NOMO-1 treated with DMSO at 0.1 percent for 48 hours (cell line): ENCODE measurements around the gene CEP97.
A peak's percentile ranks its signal among the peaks of the same experiment; 100 is the strongest.

ENCODE experiments used
- DNase-seq: peaks from one replicate; lab custom pipeline; 2025; ENCODE audit not compliant: unreplicated experiment; lab: John Stamatoyannopoulos, UW

CEP97 gene

GRCh38 chr3:101811875-101812274 lies 87.5 kb downstream of the CEP97 start:
- DNase-seq, result no peak

GRCh38 chr3:101812895-101813294 lies 88.5 kb downstream of the CEP97 start:
- no peak for DNase-seq

GRCh38 chr3:101813817-101814440 lies 89.5 kb downstream of the CEP97 start:
- DNase-seq, result peak; percentile 30

GRCh38 chr3:101814835-101815234 lies 90.4 kb downstream of the CEP97 start:
- no peak for DNase-seq

GRCh38 chr3:101816215-101817149 lies 92.1 kb downstream of the CEP97 start:
- no peak for DNase-seq

GRCh38 chr3:101817992-101818391 lies 93.6 kb downstream of the CEP97 start:
- peak; percentile 21 for DNase-seq

- DNase-seq, result peak; percentile 82
Measured at GRCh38 chr3:101819649-101820206, 95.3 kb downstream of the CEP97 start.
